Ishikawa (cell line): ENCODE measurements around the gene CNPPD1.

Experiments used
- CEBPB ChIP-seq: IDR thresholded peaks from 2 replicates; pipeline ENCODE4 v1.6.1; 2012
- EP300 ChIP-seq: IDR thresholded peaks from 2 replicates; pipeline ENCODE4 v1.6.1; 2012; ENCODE audit warnings: borderline replicate concordance
- NFIC ChIP-seq: IDR thresholded peaks from 2 replicates; pipeline ENCODE4 v1.6.1; 2012
- RAD21 ChIP-seq: IDR thresholded peaks from 2 replicates; pipeline ENCODE4 v1.6.1; 2012; ENCODE audit warnings: low read depth
- REST ChIP-seq: IDR thresholded peaks from 2 replicates; pipeline ENCODE4 v1.6.1; 2012; ENCODE audit warnings: low read depth, mild to moderate bottlenecking
- TAF1 ChIP-seq: IDR thresholded peaks from 2 replicates; pipeline ENCODE4 v1.6.1; 2012; ENCODE audit warnings: low read depth, mild to moderate bottlenecking
- TCF12 ChIP-seq: IDR thresholded peaks from 2 replicates; pipeline ENCODE4 v1.6.1; 2012; ENCODE audit warnings: low read depth
- YY1 ChIP-seq: IDR thresholded peaks from 2 replicates; pipeline ENCODE4 v1.6.1; 2012; ENCODE audit warnings: low read depth
- ZBTB7A ChIP-seq: IDR thresholded peaks from 2 replicates; pipeline ENCODE4 v1.6.1; 2012; ENCODE audit warnings: low read depth
- TF ChIP-seq, protein P1 (sequence below): IDR thresholded peaks from 2 replicates; pipeline ENCODE4 v1.6.1; 2012
- TF ChIP-seq, protein P2 (sequence below): IDR thresholded peaks from 2 replicates; pipeline ENCODE4 v1.6.1; 2012

- TF ChIP-seq RAD21 = peak; percentile 1; the same call in 1 of the 2 replicates
- no peak for TF ChIP-seq EP300
- TF ChIP-seq, protein P1, sequence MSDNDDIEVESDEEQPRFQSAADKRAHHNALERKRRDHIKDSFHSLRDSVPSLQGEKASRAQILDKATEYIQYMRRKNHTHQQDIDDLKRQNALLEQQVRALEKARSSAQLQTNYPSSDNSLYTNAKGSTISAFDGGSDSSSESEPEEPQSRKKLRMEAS = peak; percentile 69
- no peak for TF ChIP-seq YY1
- TF ChIP-seq TAF1 = peak; percentile 71
- peak; percentile 50; the same call in 1 of the 2 replicates for TF ChIP-seq TCF12
- peak; percentile 67; the same call in 1 of the 2 replicates for TF ChIP-seq CEBPB
- no peak; the same call in 1 of the 2 replicates for TF ChIP-seq ZBTB7A
- TF ChIP-seq REST = no peak
- TF ChIP-seq NFIC = no peak
- TF ChIP-seq, protein P2, sequence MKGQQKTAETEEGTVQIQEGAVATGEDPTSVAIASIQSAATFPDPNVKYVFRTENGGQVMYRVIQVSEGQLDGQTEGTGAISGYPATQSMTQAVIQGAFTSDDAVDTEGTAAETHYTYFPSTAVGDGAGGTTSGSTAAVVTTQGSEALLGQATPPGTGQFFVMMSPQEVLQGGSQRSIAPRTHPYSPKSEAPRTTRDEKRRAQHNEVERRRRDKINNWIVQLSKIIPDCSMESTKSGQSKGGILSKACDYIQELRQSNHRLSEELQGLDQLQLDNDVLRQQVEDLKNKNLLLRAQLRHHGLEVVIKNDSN = peak; percentile 98
Measured at GRCh38 chr2:219177552-219178376, 1.0 kb upstream of the CNPPD1 start, which contains the start of gene RETREG2.
